ENCODE results near the gene RPA3.

The RPA3 gene

DNA sequence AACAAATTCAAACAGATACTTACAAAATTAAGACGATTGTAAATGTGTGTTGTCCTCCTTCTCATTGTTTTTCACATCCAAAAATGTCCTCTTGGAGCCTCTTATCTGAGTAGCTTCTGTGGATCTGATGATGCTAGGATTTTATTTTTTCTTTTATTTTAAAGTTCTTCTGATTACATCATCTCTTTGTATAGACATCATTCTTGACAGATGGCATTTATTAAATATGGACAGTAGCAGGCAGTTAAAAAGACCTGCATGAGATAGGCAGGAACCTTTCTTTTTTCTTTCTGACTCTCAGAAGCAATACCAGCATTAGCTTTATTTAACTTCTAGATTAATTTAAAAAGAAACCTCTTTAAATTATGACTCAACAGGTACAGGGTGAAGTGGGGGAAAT lies at the start of gene RPA3:
Gene RPA3 (minus strand): TSS at position 116 of the 400 bp plus-strand sequence. CDS start 78,189 bp downstream, outside the sequence.
- no peak for DNase-seq

DNA sequence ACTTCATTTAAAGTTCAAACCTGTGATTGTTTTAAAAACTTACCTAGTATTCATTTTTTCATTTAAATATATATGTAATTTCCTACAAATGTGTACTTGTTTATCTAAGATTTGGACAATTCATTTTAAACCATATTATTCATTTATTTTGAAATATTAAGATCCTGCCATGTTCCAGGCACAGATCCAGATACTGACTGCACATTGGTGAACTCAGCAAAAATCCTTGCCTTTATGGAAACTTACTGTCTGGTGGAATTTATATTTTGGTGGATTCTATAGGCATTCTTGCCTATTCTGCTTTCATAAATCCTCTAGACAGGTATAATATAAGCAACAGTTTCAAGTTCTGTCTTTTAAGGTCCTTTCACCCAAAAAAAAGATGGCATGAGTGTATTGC lies 48.3 kb upstream of the RPA3 start:
- DNase-seq = no peak

DNA sequence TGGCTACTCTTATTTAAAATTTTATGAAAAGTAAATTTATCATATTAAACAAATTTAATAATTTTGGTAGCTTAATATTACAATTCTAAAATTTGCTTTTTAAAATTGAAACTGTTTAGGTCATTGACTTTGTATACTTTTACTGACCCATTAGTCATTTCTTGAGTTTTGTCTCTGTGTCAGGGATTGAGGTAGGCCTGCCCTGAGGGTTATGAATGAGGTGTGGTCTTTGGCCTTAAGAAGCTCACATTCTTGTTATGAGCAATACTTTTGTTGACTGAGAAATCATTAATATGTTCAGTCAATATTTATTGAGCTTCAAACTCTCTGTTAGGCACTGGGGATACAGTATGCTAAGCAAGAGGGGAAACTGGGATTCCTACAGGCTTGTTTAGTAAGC lies 47.0 kb upstream of the RPA3 start:
- no peak for DNase-seq

DNA sequence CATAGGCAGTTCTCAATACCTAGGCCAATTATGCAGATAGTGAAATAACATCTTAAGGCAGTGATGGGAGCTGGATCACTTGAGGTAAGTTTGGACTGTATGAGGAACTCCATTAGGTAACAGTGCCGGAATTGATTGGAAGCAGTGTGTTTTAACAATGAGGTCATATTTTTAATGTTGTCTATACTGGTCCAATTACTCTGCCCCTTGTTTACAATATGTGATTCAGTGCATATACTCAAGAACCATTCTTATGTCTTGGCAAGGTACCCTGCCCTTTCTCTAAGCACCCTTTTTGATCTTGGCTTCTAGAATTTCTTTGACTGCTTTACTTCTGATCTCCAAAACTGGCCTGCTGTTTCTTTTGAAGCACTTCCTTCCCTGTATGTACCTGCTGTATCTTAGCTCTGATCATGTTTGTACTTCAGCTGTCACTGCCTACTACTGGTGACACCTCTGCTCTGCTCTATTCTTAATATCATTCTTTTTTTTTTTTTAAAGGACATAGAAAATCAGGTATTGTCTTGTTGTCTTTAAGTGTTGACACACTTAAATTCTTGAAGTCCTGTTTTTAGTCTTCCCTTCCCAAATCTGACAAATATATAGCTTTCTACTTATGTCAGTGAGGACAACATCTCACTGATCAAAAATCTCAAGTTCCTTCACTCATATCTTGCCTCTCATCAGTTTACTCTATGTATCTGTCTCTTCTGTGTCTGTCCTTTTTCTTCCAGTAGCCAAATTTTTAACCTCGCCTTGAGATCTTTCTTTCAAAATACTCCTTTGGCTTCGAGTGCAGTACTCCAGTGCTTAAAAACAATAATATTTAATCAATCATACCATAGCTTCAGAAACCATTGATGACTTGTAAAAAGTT lies 46.4 kb upstream of the RPA3 start:
- no peak for DNase-seq

DNA sequence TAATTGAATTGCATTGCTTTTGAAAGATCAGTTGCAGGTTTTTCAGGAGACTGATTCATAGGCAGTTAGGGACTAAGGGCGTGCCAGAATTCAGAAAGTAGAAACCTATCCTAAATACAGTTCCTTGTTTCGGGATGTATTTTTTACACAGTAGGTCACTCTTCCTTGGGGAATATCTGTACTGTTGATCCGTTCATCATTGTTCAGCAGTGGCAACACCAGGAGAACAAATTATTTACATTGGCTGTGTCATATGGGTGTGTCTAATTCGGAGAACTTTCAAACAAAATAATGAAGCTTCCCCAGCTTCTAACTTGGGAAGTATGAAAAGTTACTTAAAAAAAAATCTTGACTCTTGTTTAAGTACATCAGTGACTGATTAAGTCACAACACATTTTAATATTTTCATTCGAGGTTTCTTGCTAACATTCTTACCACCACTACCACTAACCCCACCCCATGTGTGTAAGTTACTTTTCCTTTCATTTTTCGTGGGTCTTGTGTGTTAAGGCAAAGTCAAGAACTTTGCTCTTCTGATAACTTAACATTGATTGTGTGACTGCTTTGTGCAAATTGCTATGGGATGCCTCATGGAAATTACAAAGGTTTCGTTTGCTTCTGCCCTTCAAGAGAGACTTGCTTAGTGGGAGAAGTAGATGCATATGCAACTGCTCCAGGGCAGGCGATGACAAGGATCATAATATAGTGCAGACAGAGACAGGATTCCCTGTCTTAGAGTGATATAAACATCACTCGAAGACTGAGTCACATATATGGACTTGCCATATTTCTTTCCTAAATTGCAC lies 43.8 kb upstream of the RPA3 start:
- no peak for DNase-seq

DNA sequence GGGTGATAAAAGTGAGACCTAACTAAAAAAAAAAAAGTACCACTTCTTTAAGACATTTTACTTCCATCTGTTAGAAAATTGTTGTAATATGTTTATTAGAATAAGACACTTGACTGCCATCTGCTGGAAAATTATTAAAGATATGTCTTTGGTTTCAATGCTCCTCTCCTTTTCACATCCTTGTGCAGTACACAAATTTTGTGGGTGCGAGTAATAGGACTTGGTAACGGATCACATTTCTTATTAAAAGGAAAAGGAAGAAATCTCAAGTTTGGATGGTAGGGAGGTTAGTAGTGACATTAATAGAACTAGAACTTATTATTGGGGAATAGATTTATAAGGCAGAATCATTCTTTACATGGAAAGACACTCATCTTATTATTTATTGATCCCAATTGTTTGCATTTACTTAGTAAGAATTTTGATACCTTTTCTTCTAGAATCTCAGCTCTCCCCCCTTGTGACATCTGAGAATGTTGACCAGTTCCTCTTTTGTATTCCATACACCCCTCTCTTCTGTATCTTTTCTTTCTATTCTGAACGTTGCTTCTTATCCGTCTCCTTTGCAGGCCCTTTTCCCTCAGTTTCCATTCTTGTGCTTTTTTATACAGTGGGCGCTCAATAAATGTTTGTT lies 43.0 kb upstream of the RPA3 start:
- DNase-seq = no peak

DNA sequence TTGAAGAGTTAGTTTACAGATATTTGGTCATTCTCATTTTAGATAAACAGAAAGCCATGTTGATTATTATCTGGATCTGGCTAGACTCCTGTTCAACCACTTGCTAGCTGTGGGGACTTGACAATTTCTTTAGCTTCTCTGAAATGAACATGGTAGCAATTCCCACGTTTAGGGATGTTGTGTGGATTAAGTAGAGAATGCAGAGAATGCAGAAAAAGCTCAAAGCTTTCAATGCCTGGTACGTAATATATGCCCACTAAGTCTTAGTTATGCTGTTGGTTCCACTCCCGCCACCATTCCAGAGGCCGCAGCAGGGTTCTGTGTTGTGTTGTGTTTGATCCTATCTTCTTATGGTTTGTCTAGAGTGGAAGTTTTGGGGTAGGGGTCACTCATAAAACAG lies 39.2 kb upstream of the RPA3 start:
- DNase-seq = no peak

DNA sequence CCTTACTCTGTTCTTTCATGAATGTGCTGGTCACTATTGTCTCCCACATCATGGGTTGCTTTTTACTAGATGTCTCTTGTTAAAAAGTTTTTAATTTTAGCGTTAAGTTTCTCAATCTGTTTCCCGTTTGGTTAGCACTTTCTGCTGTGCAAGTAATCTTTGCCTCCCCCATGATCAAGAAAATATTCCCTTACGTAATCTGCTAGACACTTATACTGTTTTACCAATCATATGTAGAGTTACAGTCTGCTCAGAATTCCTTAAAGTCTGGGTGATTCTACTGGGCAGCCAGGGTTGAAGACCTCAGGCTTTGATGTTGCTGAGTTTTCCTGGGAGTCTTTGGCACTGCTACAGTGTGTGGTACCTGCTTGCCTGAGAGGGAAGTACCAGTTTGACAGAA lies 38.2 kb upstream of the RPA3 start:
- DNase-seq = no peak

DNA sequence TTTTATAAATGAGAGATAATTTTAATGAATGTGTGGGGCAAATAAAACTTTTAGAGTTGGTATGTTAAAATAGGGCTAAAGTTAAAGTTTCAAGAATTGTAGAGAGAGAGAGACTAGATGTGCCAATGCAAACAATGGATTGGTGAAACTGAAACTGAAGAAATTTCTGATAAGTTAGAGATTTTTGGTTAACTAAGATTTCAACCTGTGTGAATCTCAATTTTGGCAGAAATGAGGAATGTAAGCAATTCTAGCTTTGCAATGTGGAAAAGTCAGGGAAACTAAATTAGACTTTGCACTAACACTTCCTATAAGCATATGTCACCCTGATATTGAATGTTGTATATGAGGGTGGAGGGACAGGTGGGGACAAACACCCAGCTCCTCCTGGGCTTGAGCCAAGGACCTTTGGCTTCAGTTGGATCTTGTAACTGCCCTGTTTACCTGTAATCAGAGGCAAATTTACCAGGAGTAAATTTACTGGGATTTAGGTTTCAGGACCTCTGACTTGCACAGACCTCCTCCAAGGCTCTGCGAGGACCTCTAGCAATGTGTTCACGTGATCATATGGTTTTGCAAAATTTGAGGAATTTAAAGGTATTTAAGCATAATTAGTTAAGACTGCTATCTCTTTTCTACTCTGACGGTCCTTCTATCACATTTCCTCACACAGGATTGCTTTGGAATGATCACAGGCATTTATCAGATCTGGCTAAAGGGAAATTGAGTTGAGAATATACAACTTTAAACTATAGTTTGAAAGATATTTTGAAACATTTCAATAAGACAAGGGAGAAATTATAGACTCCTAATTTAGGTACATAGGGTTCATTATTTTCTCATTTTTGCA lies 33.1 kb upstream of the RPA3 start:
- no peak for DNase-seq

DNA sequence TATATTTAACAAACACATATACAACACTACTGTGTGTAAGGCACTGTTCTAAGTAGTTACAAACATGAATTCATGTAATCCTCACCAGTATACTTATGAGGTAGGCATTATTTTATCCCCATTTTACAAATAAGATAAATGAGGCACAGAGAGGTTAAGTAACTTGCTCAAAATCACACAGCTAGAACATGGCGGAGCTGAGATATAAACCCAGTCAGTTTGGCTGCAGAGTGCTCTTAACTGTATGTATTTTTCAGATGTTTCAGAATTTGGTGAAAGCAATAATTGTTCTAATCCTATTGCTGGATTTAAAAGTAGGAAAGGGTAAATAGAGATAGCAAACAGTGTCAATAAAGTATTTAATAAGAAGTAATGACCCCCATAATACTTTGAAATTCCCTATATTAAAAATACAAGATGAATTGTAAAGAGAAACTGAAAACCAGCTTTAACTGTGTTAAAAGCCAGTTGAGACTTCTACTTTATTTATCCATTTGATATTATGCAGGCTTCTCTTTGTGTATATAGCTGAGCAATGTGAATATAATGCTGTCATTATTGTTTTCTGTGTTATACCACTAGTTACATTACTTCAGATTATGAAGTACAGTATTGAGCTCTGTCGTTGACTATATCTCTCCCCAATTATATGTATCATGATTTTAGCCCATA lies 32.3 kb upstream of the RPA3 start:
- DNase-seq = no peak

DNA sequence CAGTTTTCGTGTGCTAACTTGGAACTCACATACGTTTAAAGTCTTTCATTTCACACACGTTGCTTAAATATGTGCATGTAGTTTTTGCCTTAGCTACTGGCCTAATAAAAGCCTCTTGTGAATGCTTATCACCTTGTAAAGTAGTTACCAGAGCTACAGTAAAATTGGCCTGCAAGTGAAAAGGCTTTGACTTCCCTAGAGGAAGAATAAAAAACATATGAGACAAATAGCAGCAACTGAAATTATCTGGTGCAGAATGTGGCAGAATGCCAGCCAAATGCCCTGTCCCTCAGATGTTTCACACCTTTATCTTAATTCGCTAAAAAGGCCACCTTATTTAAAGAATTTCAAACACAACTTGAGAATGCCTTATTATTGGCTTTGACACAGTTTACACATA lies 28.1 kb upstream of the RPA3 start:
- no peak for DNase-seq

DNA sequence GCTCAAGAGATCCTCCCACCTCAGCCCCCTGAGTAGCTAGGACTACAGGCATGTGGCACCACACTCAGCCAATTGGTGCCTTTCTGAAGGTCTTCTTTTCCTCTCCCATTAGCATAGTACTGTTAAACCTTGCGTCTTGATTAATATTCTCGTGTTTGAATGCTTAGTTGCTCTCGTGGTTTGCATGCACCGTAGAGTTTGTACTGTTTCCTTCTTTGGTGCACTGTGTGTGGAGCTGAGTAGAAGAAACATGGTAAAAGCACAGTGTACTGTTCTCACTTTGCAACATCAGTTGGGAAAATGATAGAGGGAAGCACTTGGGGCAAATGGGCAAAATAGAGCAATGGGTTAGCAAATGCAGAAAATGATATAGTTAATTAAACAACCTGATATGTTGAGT lies 27.6 kb upstream of the RPA3 start:
- DNase-seq = no peak

DNA sequence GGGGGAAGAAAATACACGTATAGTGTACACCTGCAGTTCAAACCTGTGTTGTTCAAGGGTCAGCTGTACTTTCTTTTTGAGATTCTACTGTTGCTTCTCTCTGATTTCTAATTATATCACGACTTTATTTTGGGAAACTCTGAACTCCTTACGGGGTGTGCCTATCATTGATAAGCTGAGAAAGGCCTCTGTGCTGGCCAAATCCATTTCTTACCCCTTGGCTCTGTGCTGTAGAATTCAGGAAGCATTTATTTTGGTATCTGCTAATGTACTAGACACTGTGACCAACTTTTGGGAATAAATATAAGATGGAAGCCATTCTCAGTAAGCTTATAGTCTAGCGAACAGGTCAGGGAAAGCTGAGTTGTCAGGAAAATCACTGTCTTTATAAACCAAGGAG lies 26.9 kb upstream of the RPA3 start:
- DNase-seq = no peak

DNA sequence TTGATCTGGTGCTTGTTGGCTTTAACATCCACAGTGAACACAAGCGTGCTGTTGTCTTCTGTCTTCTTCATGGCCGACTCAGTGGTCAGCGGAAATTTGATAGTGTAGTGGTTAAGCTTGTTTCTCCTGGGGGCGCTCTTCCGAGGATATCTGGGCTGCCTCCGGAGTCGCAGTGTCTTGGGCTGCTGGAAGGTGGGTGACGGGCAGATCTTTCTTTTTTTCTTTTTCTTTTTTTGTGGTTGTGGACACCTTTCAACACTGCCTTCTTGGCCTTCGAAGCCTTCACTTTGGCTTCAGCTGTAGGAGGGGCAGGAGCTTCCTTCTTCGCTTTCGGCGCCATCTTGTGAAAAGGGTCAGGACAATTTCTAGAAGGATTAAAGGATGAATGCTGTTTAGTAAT lies 23.8 kb upstream of the RPA3 start:
- no peak for DNase-seq

DNA sequence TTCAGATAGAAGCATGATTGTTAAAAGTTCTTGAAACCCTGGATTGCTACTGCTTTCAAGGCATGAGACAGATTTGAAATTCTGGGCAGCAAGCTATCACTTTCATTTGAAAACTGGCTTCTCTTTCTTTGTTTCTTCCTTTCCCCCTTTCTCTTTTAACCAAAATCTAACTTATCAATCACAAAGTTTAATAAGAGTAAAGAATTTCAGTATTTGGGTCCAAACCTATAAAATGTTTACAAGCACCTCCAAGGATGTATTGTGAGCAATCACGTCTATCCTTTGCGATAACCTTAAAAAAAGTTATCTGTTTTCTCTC lies 21.6 kb upstream of the RPA3 start:
- DNase-seq = no peak

DNA sequence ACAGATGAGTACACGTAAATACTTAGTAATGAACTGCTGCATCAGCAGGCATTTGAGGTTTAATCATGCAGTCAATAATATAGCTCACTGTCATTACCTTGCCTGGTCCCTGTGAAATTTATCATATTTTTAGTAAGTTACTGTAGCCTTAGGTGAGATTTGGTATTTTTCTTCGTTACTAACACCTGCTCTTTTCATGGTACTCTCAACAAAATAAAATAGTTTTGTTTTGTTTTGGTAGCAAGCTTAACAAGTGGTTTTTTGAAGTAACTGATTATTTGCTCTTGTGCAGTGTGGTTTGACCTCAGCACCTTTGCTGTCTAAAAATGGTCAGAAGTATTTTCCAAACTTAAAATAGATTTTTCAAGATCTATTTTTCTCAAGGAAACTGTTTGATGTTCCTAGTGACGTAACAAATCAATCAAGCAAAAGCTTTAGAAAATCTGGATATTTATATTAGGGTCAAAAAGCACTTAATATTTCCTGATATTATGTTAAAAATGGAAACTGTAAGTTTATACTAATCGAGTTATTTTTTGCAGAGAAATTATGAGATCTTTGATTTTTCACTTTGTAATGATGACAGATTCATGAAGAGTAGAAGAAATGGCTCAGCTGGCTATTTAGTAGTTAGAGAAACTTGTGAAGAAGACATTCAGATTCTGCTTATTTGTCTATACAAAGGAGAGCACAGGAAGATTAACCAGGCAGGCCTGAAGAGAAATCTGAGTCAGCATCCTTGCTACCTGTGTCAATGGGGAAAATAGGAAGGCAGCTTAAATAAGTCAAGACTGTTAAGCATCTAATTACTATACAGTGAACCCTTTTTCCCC lies 21.0 kb upstream of the RPA3 start:
- DNase-seq = no peak

DNA sequence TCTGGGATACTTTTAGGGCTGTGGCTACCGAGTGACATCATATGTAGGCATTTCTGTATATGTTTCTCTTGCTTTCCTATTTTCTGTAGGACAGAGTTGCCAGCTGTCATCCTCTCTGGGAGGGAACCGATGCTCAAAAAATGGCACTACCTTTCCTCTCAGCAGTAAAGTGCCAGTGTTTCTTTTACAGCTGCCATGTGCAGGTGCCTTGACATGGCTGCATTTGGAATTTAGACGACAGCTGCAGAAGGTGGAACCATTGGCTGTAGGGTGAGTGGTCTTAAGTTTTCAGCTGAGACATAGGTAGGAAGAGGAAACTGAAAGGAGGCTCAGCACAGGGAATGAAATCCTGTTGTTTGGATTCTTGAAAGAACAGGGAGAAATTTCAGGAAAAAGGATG lies 20.2 kb upstream of the RPA3 start:
- no peak for DNase-seq

DNA sequence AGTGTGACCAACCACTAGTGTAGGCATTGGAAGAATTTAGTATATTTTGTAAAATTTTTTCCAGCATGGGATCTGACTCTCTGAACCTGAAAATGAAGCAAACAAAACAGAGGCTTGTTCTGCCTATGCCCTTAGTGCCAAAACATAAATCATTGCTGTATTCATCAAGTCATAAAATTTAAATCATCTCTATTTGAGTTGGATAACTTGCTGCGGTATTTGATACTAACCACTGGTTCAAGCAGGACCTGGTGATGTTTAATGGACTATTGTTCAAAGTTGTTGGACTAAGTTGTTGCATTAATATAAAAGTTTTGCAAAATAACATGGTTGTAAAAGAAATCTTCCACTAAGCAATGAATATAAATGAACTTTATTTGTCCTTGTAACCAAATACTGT lies 19.8 kb upstream of the RPA3 start:
- no peak for DNase-seq

DNA sequence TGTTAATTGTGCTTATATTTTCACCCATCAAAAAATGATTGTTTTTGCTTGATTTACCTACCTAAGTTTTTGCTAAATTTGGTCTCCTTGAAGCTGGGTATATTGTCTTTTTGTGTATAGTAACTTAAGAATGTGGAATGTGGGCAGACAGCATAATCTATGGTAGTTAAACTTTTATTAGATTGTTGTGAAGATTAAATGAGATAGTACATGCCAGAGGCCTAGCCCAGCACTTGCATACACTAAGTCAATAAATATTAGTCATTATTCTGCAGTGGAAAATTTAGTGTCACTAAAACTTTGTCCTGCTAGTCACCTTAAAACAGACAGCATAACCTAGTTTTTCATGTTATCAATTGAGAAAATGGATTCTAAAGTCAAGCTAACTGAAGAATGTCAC lies 19.3 kb upstream of the RPA3 start:
- DNase-seq = no peak

DNA sequence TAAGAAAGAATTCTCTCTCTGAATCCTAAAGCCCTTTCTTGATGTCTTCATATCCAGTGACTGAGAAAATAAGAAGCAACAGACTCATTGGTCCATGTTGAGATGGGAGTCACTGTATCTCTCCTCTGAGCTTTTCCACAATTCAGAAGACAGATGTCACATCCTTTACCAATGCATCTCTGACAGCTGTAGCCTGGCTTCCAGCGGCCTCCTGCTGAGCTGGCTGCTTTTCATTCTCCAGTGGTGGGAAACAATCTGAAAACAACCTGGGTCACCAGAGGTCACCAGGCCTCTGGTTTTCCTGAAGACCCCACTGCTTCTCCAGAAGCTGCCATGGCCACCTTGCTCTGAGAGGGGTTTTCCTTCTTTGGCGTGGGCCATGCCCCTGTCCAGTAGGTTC lies 18.3 kb upstream of the RPA3 start:
- DNase-seq = no peak
